GM19238 (cell line): Measurements from ENCODE around the gene WDR70.
"Not testable (repeated sequence)": the region's sequence is repeated elsewhere in the genome, so short reads cannot be mapped to it uniquely, and the experiment has no call there.

Experiments
- DNase-seq: peaks from one replicate; pipeline ENCODE4 v3.0.0; 2011; ENCODE audit warnings: low spot score; ENCODE audit not compliant: insufficient read length

Gene WDR70

DNA sequence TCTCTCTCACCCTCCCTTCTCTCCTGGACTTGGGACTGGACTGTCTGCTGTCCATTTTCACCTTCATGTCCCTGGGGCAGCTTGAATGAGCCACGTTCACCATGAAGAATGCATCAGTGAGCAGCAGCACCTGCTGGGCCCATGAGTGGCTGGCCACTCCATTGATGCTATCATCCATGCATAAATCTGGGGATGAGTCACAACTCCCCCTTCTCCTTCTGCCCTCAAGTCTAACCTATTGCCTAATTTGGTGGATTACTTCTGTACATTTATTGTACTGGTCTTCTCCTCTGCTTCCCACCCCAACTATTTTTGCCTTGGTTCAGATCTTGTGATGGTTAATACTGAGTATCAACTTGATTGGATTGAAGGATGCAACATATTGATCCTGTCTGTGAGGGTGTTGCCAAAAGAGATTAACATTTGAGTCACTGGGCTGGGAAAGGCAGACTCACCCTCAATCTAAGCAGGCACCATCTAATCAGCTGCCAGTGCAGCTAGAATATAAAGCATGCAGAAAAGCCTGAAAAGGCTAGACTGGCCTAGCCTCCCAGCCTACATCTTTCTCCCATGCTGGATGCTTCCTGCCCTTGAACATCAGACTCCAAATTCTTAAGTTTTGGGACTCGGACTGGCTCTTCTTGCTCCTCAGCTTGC is 414.0 kb downstream of the WDR70 start:
- DNase-seq = no peak

GRCh38 chr5:37795292-37795691 is 416.2 kb downstream of the WDR70 start:
- DNase-seq = not testable (repeated sequence)

GRCh38 chr5:37796435-37796834 is 417.3 kb downstream of the WDR70 start:
- not testable (repeated sequence) for DNase-seq

DNA sequence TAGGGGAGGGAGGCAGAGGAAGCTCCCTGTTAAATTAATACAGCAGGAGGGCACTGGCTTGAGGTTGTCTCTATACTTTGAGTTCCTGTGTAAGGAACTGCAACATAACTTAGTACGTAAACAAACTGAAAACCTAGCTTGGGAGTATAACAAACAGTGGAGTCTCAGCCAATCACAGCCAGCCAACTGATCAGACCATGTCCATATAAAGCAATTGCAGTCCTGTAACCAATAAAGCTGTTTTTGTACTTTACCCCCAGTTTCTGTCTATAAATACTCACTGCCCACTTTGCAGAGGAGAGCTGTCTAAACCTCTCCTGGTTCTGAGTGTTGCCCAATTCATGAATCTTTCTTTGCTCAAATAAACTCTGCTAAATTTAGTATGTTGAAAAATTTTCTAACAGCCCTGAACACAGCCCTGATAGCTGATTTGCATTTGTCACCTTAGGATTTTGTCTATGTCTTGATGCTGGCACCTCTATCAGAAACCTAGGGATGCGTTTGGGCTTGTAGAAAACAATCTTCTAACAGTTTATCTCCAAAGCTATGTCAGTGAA is 420.8 kb downstream of the WDR70 start:
- no peak for DNase-seq

DNA sequence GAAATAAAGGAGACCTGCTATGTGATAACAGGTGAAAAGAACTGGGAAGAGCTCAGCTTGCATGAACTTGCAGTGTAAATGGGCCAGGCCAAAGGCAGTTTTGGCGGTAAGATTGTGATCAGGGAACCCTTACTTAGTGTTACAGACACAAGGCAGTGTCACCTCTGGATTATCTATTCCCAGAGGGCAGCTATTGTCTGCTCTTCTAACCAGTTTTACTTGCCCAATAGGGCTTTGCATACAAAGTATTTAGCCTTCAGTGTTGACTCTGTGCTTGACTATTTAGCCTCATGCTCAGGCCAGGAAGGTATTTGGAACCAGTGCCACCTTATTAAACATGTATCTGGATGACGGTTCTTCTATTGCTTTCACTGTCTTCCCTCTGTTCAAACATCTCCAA is 422.4 kb downstream of the WDR70 start:
- DNase-seq = no peak
